Gastrocnemius medialis (tissue), 4 donors: ENCODE results near the gene APPBP2. TPM values are rescaled to one million over a fixed set of nuclear protein-coding genes. Genes with fewer than 3 reads are reported as not detected.

Experiments
- ATAC-seq, 2 donors: fragments of 150-250 bp; one replicate each; pipeline ENCODE4 v1.9.1; 2016
- DNase-seq, 2 donors: peaks; one replicate each; pipeline ENCODE4 v3.0.0-alpha.2; 2019
- H3K27ac ChIP-seq, 4 donors: fragments of 200-600 bp; sonication (generic); 1 replicate in 1 of 4; 2 replicates in 3 of 4; pipeline ENCODE4 v1.5.1; 2016 to 2018; ENCODE audit warnings: mild to moderate bottlenecking in 2 of 4, moderate library complexity in 1 of 4
- H3K27me3 ChIP-seq, 3 donors: fragments of 200-600 bp; sonication (generic) in 2 of 3; 1 replicate in 1 of 3; 2 replicates in 2 of 3; pipeline versions ENCODE4 v1.5.1 to v1.6.0; 2016 to 2019; ENCODE audit warnings: mild to moderate bottlenecking in 1 of 3, moderate library complexity in 1 of 3
- H3K36me3 ChIP-seq, 2 donors: fragments of 200-600 bp; sonication (generic) in 1 of 2; one replicate each; pipeline ENCODE4 v1.5.1; 2017 to 2018
- H3K4me1 ChIP-seq, 2 donors: fragments of 200-600 bp; sonication (generic) in 1 of 2; one replicate each; pipeline ENCODE4 v1.5.1; 2016 to 2017; ENCODE audit warnings: mild to moderate bottlenecking in 2 of 2
- H3K4me3 ChIP-seq, 4 donors: fragments of 200-600 bp; sonication (generic) in 3 of 4; 1 replicate in 1 of 4; 2 replicates in 3 of 4; pipeline ENCODE4 v1.5.1; 2016 to 2019; ENCODE audit warnings: mild to moderate bottlenecking in 2 of 4
- H3K9me3 ChIP-seq, 3 donors: fragments of 200-600 bp; sonication (generic) in 2 of 3; 1 replicate in 1 of 3; 2 replicates in 2 of 3; pipeline ENCODE4 v1.5.1; 2016 to 2019
- CTCF ChIP-seq, 5 experiments: fragments of 450-650 bp in 3 of 5; fragments of 200-600 bp in 2 of 5; sonication (generic) in 2 of 5; IDR thresholded peaks in 4 of 5; conservative IDR thresholded peaks in 1 of 5; 1 replicate in 4 of 5; 2 replicates in 1 of 5; pipeline ENCODE4 v1.5.1; 2016 to 2019; ENCODE audit warnings: antibody characterized with exemption in 5 of 5, mild to moderate bottlenecking in 3 of 5, moderate library complexity in 3 of 5
- POLR2A ChIP-seq, 2 donors: fragments of 450-650 bp; IDR thresholded peaks; one replicate each; pipeline ENCODE4 v1.6.1; 2017; ENCODE audit warnings: antibody characterized with exemption in 2 of 2, mild to moderate bottlenecking in 2 of 2, moderate library complexity in 2 of 2
- in situ Hi-C, 4 donors: fragments of 200-750 bp; cut with MboI; loops; one replicate each; pipeline versions ENCODE4 v1.15.0 to v1.8.0; 2017; ENCODE audit warnings: low sequenced_read_pairs in 4 of 4
- intact Hi-C: fragments of 100-400 bp; cut with DNase I; formaldehyde crosslinking; loops from one replicate; pipeline ENCODE4 v1.15.1; 2023; ENCODE audit warnings: low total_unique reads
- total RNA-seq, 4 donors: library from RNA; depleted of rRNA; stranded (reverse); fragments of >200 nt; gene quantifications; one replicate each; pipeline versions ENCODE4 v1.1.0 to v1.2.3, GENCODE V29; 2016

Gene APPBP2
- total RNA-seq, 4 donors from 2014 or later = 14.2 to 21.8 (median 18.1) TPM

- H3K27ac ChIP-seq = no peak overlapping the region
- H3K9me3 ChIP-seq = no peaks in the 10 kb centered on the region
- in situ Hi-C loops = no loop called here
- H3K27me3 ChIP-seq = no peaks in the 10 kb centered on the region
- intact Hi-C loops = no loop called here
- no peak for TF ChIP-seq CTCF (IDR thresholded peaks at IDR 0.05 in 4 of 5, conservative IDR thresholded peaks at IDR 0.05 in 1 of 5)
- no peak for TF ChIP-seq POLR2A (IDR thresholded peaks at IDR 0.05)
- no peak for ATAC-seq
- no peaks in the 10 kb centered on the region for H3K36me3 ChIP-seq
- DNase-seq = no peak
- no peak overlapping the region for H3K4me3 ChIP-seq
- H3K4me1 ChIP-seq = no peaks in the 10 kb centered on the region
Measured at GRCh38 chr17:60535382-60536279, 9.6 kb upstream of the APPBP2 start.

GRCh38 chr17:60534613-60535157 lies 8.6 kb upstream of the APPBP2 start:
- intact Hi-C loops (no loop called here), in situ Hi-C loops (no loop called here)
- H3K4me1 ChIP-seq = no peaks in the 10 kb centered on the region
- no peaks in the 10 kb centered on the region for H3K36me3 ChIP-seq
- no peaks in the 10 kb centered on the region for H3K27me3 ChIP-seq
- no peak for ATAC-seq
- H3K9me3 ChIP-seq = no peaks in the 10 kb centered on the region
- no peak for DNase-seq
- H3K27ac ChIP-seq = no peak overlapping the region
- no peak overlapping the region for H3K4me3 ChIP-seq
- TF ChIP-seq POLR2A (IDR thresholded peaks at IDR 0.05) (no peak), CTCF (IDR thresholded peaks at IDR 0.05 in 4 of 5, conservative IDR thresholded peaks at IDR 0.05 in 1 of 5) (no peak)

GRCh38 chr17:60534010-60534555 lies 8.0 kb upstream of the APPBP2 start:
- Histone ChIP-seq H3K27ac (no peak overlapping the region), H3K4me1 (no peaks in the 10 kb centered on the region), H3K4me3 (no peak overlapping the region), H3K27me3 (no peaks in the 10 kb centered on the region), H3K9me3 (no peaks in the 10 kb centered on the region), H3K36me3 (no peaks in the 10 kb centered on the region)
- no peak for DNase-seq
- TF ChIP-seq CTCF (IDR thresholded peaks at IDR 0.05 in 4 of 5, conservative IDR thresholded peaks at IDR 0.05 in 1 of 5) (no peak), POLR2A (IDR thresholded peaks at IDR 0.05) (no peak)
- in situ Hi-C loops = no loop called here
- no peak for ATAC-seq
- intact Hi-C loops = no loop called here

- no peak for ATAC-seq
- H3K9me3 ChIP-seq = no peaks in the 10 kb centered on the region
- H3K27me3 ChIP-seq = no peaks in the 10 kb centered on the region
- no peak overlapping the region for H3K27ac ChIP-seq
- no peaks in the 10 kb centered on the region for H3K36me3 ChIP-seq
- DNase-seq = no peak
- no peak for TF ChIP-seq CTCF (IDR thresholded peaks at IDR 0.05 in 4 of 5, conservative IDR thresholded peaks at IDR 0.05 in 1 of 5)
- peaks cover 6% of the 10 kb centered on the region in 2 donors for H3K4me1 ChIP-seq
- in situ Hi-C loops = loop anchor here in 1 of 4 donors (10.0 kb wide), 1 partner anchor 45 kb away; no protein-coding TSS in a partner anchor
- H3K4me3 ChIP-seq = no peak overlapping the region
- intact Hi-C loops = loop anchor here (5.0 kb wide), 1 partner anchor 107 kb away; no protein-coding TSS in a partner anchor
Measured at GRCh38 chr17:60529806-60530205, 3.8 kb upstream of the APPBP2 start.
